Measurements from ENCODE around the gene OPA3. TPM values are rescaled to one million over a fixed set of nuclear protein-coding genes. Genes with fewer than 3 reads are reported as not detected.
A peak's percentile ranks its signal among the peaks of the same experiment; 100 is the strongest.

Gene OPA3
- total RNA-seq, 1 donor from 2014 or later: 3.7 TPM

- H3K27me3 Mint-ChIP-seq (ENCODE audit: insufficient read depth, low read depth): peaks cover 4% of the 10 kb centered on the region
- H4K20me1 ChIP-seq (ENCODE audit: low read depth): peaks cover 55% of the 10 kb centered on the region
Measured at GRCh38 chr19:45508861-45509691, 75.5 kb downstream of the OPA3 start.

GRCh38 chr19:45508417-45508860 lies 76.2 kb downstream of the OPA3 start:
- H3K4me1 ChIP-seq: no peaks in the 10 kb centered on the region
- Mint-ChIP-seq H3K27ac (no peak overlapping the region), H3K4me3 (peak overlapping the region; percentile 94), H3K4me1 (peaks cover 11% of the 10 kb centered on the region), H3K36me3 (no peaks in the 10 kb centered on the region), H3K9me3 (no peaks in the 10 kb centered on the region), H3K27me3 (ENCODE audit: insufficient read depth, low read depth) (peaks cover 4% of the 10 kb centered on the region)
- H3K9me3 ChIP-seq (ENCODE audit: low read depth): no peaks in the 10 kb centered on the region
- H3K4me3 ChIP-seq: peak overlapping the region; percentile 99
- TF ChIP-seq EZH2phosphoT487 (IDR thresholded peaks at IDR 0.05): no peak
- no peak for TF ChIP-seq EZH2 (IDR thresholded peaks at IDR 0.05)
- TF ChIP-seq CTCF (IDR thresholded peaks at IDR 0.05): no peak
- no peaks in the 10 kb centered on the region for H3K36me3 ChIP-seq
- peak overlapping the region; percentile 50 for H3K9ac ChIP-seq
- peaks cover 63% of the 10 kb centered on the region for H3K79me2 ChIP-seq (ENCODE audit: low read depth)
- DNase-seq (ENCODE audit: low spot score): peak; percentile 53
- peaks cover 41% of the 10 kb centered on the region for H3F3A ChIP-seq (ENCODE audit: low read depth)
- no peaks in the 10 kb centered on the region for H3K27me3 ChIP-seq
- H2AFZ ChIP-seq (replicated peaks): no peak overlapping the region
- peak overlapping the region; percentile 6 for H3K27ac ChIP-seq
- H3K4me2 ChIP-seq: peak overlapping the region; percentile 99
- peaks cover 48% of the 10 kb centered on the region for H4K20me1 ChIP-seq (ENCODE audit: low read depth)

More at GRCh38 chr19:45508861-45509691, 75.5 kb downstream of the OPA3 start:
- H3K27ac ChIP-seq: peak overlapping the region; percentile 6
- Mint-ChIP-seq H3K4me3 (peak overlapping the region; percentile 94), H3K36me3 (no peaks in the 10 kb centered on the region), H3K4me1 (peaks cover 12% of the 10 kb centered on the region), H3K27ac (peak overlapping the region; percentile 89), H3K9me3 (no peaks in the 10 kb centered on the region)
- H3K79me2 ChIP-seq (ENCODE audit: low read depth): peaks cover 69% of the 10 kb centered on the region
- peak overlapping the region; percentile 99 for H3K4me2 ChIP-seq
- H3F3A ChIP-seq (ENCODE audit: low read depth): peaks cover 41% of the 10 kb centered on the region
- peak overlapping the region; percentile 99 for H3K4me3 ChIP-seq
- peak overlapping the region; percentile 50 for H3K9ac ChIP-seq
- TF ChIP-seq EZH2phosphoT487 (IDR thresholded peaks at IDR 0.05) (no peak), EZH2 (IDR thresholded peaks at IDR 0.05) (no peak), CTCF (IDR thresholded peaks at IDR 0.05) (no peak)
- no peaks in the 10 kb centered on the region for H3K4me1 ChIP-seq
- no peaks in the 10 kb centered on the region for H3K27me3 ChIP-seq
- no peak overlapping the region for H2AFZ ChIP-seq (replicated peaks)
- no peaks in the 10 kb centered on the region for H3K9me3 ChIP-seq (ENCODE audit: low read depth)
- no peaks in the 10 kb centered on the region for H3K36me3 ChIP-seq
- peak; percentile 77 for DNase-seq (ENCODE audit: low spot score)

GRCh38 chr19:45507872-45508416 lies 76.7 kb downstream of the OPA3 start:
- peak overlapping the region; percentile 50 for H3K9ac ChIP-seq
- H3K9me3 ChIP-seq (ENCODE audit: low read depth): no peaks in the 10 kb centered on the region
- H3K36me3 ChIP-seq: no peaks in the 10 kb centered on the region
- H3K9me3 Mint-ChIP-seq: no peaks in the 10 kb centered on the region
- H3K4me1 Mint-ChIP-seq: peaks cover 13% of the 10 kb centered on the region
- peak overlapping the region; percentile 99 for H3K4me2 ChIP-seq
- TF ChIP-seq EZH2phosphoT487 (IDR thresholded peaks at IDR 0.05): no peak
- TF ChIP-seq EZH2 (IDR thresholded peaks at IDR 0.05): no peak
- TF ChIP-seq CTCF (IDR thresholded peaks at IDR 0.05): no peak
- H3K4me3 ChIP-seq: peak overlapping the region; percentile 99
- no peak overlapping the region for H3K27ac Mint-ChIP-seq
- no peak overlapping the region for H2AFZ ChIP-seq (replicated peaks)
- DNase-seq (ENCODE audit: low spot score): peak; percentile 57
- no peaks in the 10 kb centered on the region for H3K4me1 ChIP-seq
- no peaks in the 10 kb centered on the region for H3K36me3 Mint-ChIP-seq
- H3K27me3 ChIP-seq: no peaks in the 10 kb centered on the region
- no peak overlapping the region for H3K27ac ChIP-seq
- H4K20me1 ChIP-seq (ENCODE audit: low read depth): peaks cover 45% of the 10 kb centered on the region
- peaks cover 58% of the 10 kb centered on the region for H3K79me2 ChIP-seq (ENCODE audit: low read depth)
- H3K27me3 Mint-ChIP-seq (ENCODE audit: insufficient read depth, low read depth): peaks cover 4% of the 10 kb centered on the region
- peaks cover 41% of the 10 kb centered on the region for H3F3A ChIP-seq (ENCODE audit: low read depth)
- peak overlapping the region; percentile 94 for H3K4me3 Mint-ChIP-seq
